ENCODE data around the gene SND1. TPM values are rescaled to one million over a fixed set of nuclear protein-coding genes. Genes with fewer than 3 reads are reported as not detected.

The SND1 gene
- total and polyA plus RNA-seq, 3 experiments from 2014 or later = 121 to 203 (median 198) TPM

- no peak overlapping the region for H3K4me3 ChIP-seq (ENCODE audit: low read length)
- H3K27me3 ChIP-seq (ENCODE audit: insufficient read depth, low read length, poor library complexity, severe bottlenecking) = no peaks in the 10 kb centered on the region
- DNase-seq = no peak
- H3K27ac ChIP-seq (ENCODE audit: low read depth, low read length) = no peak overlapping the region
- H3K36me3 ChIP-seq (ENCODE audit: insufficient read depth, low read length) = peaks cover 57% of the 10 kb centered on the region
- Mint-ChIP-seq H3K27ac (peak overlapping the region in 2 of 8 donors; percentile 12 to 26), H3K4me1 (peaks cover 0 to 15% (median 5%) of the 10 kb centered on the region in 3 donors), H3K4me3 (no peak overlapping the region), H3K9me3 (no peaks in the 10 kb centered on the region), H3K27me3 (no peaks in the 10 kb centered on the region), H3K36me3 (peaks cover 0 to 96% (median 25%) of the 10 kb centered on the region in 3 donors)
- ChIA-PET POLR2A (no interaction called here), CTCF (interaction anchor here (1.3 kb wide), 1 partner anchor 507 kb away, joined by 3 read pairs; no protein-coding TSS in a partner anchor)
- H3K4me1 ChIP-seq (ENCODE audit: insufficient read depth, low read length) = no peaks in the 10 kb centered on the region
- H3K9me3 ChIP-seq (ENCODE audit: low read length) = no peaks in the 10 kb centered on the region
Observed at GRCh38 chr7:127702052-127702652, 50.2 kb downstream of the SND1 start.

GRCh38 chr7:127702938-127703337 lies 50.9 kb downstream of the SND1 start:
- POLR2A ChIA-PET = no interaction called here
- Mint-ChIP-seq H3K36me3 (peaks cover 0 to 94% (median 26%) of the 10 kb centered on the region in 3 donors), H3K27ac (no peak overlapping the region), H3K27me3 (no peaks in the 10 kb centered on the region), H3K4me1 (peaks cover 0 to 10% (median 1%) of the 10 kb centered on the region in 3 donors), H3K9me3 (no peaks in the 10 kb centered on the region), H3K4me3 (no peak overlapping the region)
- no peak overlapping the region for H3K4me3 ChIP-seq (ENCODE audit: low read length)
- no peaks in the 10 kb centered on the region for H3K4me1 ChIP-seq (ENCODE audit: insufficient read depth, low read length)
- H3K9me3 ChIP-seq (ENCODE audit: low read length) = no peaks in the 10 kb centered on the region
- peaks cover 58% of the 10 kb centered on the region for H3K36me3 ChIP-seq (ENCODE audit: insufficient read depth, low read length)
- DNase-seq = no peak
- no peaks in the 10 kb centered on the region for H3K27me3 ChIP-seq (ENCODE audit: insufficient read depth, low read length, poor library complexity, severe bottlenecking)
- H3K27ac ChIP-seq (ENCODE audit: low read depth, low read length) = no peak overlapping the region
- CTCF ChIA-PET = interaction anchor here (2.3 kb wide), 1 partner anchor 507 kb away, joined by 14 read pairs; no protein-coding TSS in a partner anchor

- CTCF ChIA-PET = interaction anchor here (1.3 to 2.3 kb wide), 2 partner anchors 431 to 506 kb away, joined by 4 to 14 read pairs; no protein-coding TSS in a partner anchor
Observed at GRCh38 chr7:127704211-127704610, 52.2 kb downstream of the SND1 start.

GRCh38 chr7:127705461-127705959 lies 53.5 kb downstream of the SND1 start:
- Histone ChIP-seq H3K4me3 (ENCODE audit: low read length) (no peak overlapping the region), H3K27me3 (ENCODE audit: insufficient read depth, low read length, poor library complexity, severe bottlenecking) (no peaks in the 10 kb centered on the region), H3K9me3 (ENCODE audit: low read length) (no peaks in the 10 kb centered on the region), H3K27ac (ENCODE audit: low read depth, low read length) (no peak overlapping the region), H3K4me1 (ENCODE audit: insufficient read depth, low read length) (no peaks in the 10 kb centered on the region), H3K36me3 (ENCODE audit: insufficient read depth, low read length) (peaks cover 49% of the 10 kb centered on the region)
- Mint-ChIP-seq H3K36me3 (peaks cover 12 to 91% (median 31%) of the 10 kb centered on the region in 3 donors), H3K27ac (peak overlapping the region in 1 of 8 donors; percentile 66), H3K27me3 (no peaks in the 10 kb centered on the region), H3K4me3 (no peak overlapping the region), H3K4me1 (peaks cover 0 to 3% (median 0%) of the 10 kb centered on the region in 3 donors), H3K9me3 (no peaks in the 10 kb centered on the region)
- ChIA-PET POLR2A (no interaction called here), CTCF (interaction anchor here (9.6 kb wide), 1 partner anchor 503 kb away, joined by 132 read pairs; no protein-coding TSS in a partner anchor)
- DNase-seq = no peak

More at GRCh38 chr7:127704211-127704610, 52.2 kb downstream of the SND1 start:
- Mint-ChIP-seq H3K36me3 (peaks cover under 1 to 91% (median 26%) of the 10 kb centered on the region in 3 donors), H3K27ac (peak overlapping the region in 2 of 8 donors; percentile 24 to 27), H3K4me3 (no peak overlapping the region), H3K27me3 (no peaks in the 10 kb centered on the region), H3K4me1 (peaks cover 0 to 4% (median 3%) of the 10 kb centered on the region in 3 donors), H3K9me3 (no peaks in the 10 kb centered on the region)
- DNase-seq = no peak
- H3K4me3 ChIP-seq (ENCODE audit: low read length) = no peak overlapping the region
- H3K27me3 ChIP-seq (ENCODE audit: insufficient read depth, low read length, poor library complexity, severe bottlenecking) = no peaks in the 10 kb centered on the region
- H3K27ac ChIP-seq (ENCODE audit: low read depth, low read length) = no peak overlapping the region
- POLR2A ChIA-PET = no interaction called here
- no peaks in the 10 kb centered on the region for H3K9me3 ChIP-seq (ENCODE audit: low read length)
- H3K4me1 ChIP-seq (ENCODE audit: insufficient read depth, low read length) = no peaks in the 10 kb centered on the region
- H3K36me3 ChIP-seq (ENCODE audit: insufficient read depth, low read length) = peaks cover 51% of the 10 kb centered on the region

GRCh38 chr7:127706766-127707165 lies 54.8 kb downstream of the SND1 start:
- H3K27me3 ChIP-seq (ENCODE audit: insufficient read depth, low read length, poor library complexity, severe bottlenecking) = no peaks in the 10 kb centered on the region
- Mint-ChIP-seq H3K27ac (no peak overlapping the region), H3K36me3 (peaks cover 24 to 89% (median 36%) of the 10 kb centered on the region in 3 donors), H3K27me3 (no peaks in the 10 kb centered on the region), H3K4me1 (peaks cover 0 to 3% (median 0%) of the 10 kb centered on the region in 3 donors), H3K9me3 (peaks cover 2 to 9% (median 4%) of the 10 kb centered on the region in 5 donors), H3K4me3 (no peak overlapping the region)
- no peaks in the 10 kb centered on the region for H3K9me3 ChIP-seq (ENCODE audit: low read length)
- POLR2A ChIA-PET = no interaction called here
- no peaks in the 10 kb centered on the region for H3K4me1 ChIP-seq (ENCODE audit: insufficient read depth, low read length)
- DNase-seq = no peak
- CTCF ChIA-PET = interaction anchor here (1.4 to 9.6 kb wide), 3 partner anchors 300 to 502 kb away, joined by 4 to 132 read pairs (median 13); no protein-coding TSS in a partner anchor
- peaks cover 41% of the 10 kb centered on the region for H3K36me3 ChIP-seq (ENCODE audit: insufficient read depth, low read length)
- no peak overlapping the region for H3K27ac ChIP-seq (ENCODE audit: low read depth, low read length)
- H3K4me3 ChIP-seq (ENCODE audit: low read length) = no peak overlapping the region

- H3K9me3 Mint-ChIP-seq = peaks cover 2 to 11% (median 7%) of the 10 kb centered on the region in 5 donors
- peaks cover 0 to 3% (median 0%) of the 10 kb centered on the region in 3 donors for H3K4me1 Mint-ChIP-seq
- H3K36me3 Mint-ChIP-seq = peaks cover 32 to 87% (median 39%) of the 10 kb centered on the region in 3 donors
- Histone ChIP-seq H3K4me1 (ENCODE audit: insufficient read depth, low read length) (no peaks in the 10 kb centered on the region), H3K36me3 (ENCODE audit: insufficient read depth, low read length) (peaks cover 30% of the 10 kb centered on the region), H3K27ac (ENCODE audit: low read depth, low read length) (no peak overlapping the region), H3K9me3 (ENCODE audit: low read length) (no peaks in the 10 kb centered on the region), H3K4me3 (ENCODE audit: low read length) (no peak overlapping the region), H3K27me3 (ENCODE audit: insufficient read depth, low read length, poor library complexity, severe bottlenecking) (no peaks in the 10 kb centered on the region)
- no peak overlapping the region for H3K4me3 Mint-ChIP-seq
- no peak for DNase-seq
- POLR2A ChIA-PET = no interaction called here
- no peaks in the 10 kb centered on the region for H3K27me3 Mint-ChIP-seq
- CTCF ChIA-PET = interaction anchor here (0.8 to 9.6 kb wide), 24 partner anchors 9 to 681 kb away, joined by 3 to 132 read pairs (median 3); partner anchors contain the start of gene GCC1
- peak overlapping the region in 3 of 8 donors; percentile 8 to 89 (median 15) for H3K27ac Mint-ChIP-seq
Observed at GRCh38 chr7:127708201-127708600, 56.2 kb downstream of the SND1 start.

GRCh38 chr7:127708788-127709187 lies 56.8 kb downstream of the SND1 start:
- Mint-ChIP-seq H3K4me1 (peaks cover 0 to 3% (median 0%) of the 10 kb centered on the region in 3 donors), H3K36me3 (peaks cover 32 to 88% (median 40%) of the 10 kb centered on the region in 3 donors), H3K27ac (peak overlapping the region in 3 of 8 donors; percentile 8 to 18 (median 15)), H3K4me3 (no peak overlapping the region), H3K9me3 (peaks cover 2 to 11% (median 7%) of the 10 kb centered on the region in 5 donors), H3K27me3 (no peaks in the 10 kb centered on the region)
- Histone ChIP-seq H3K27ac (ENCODE audit: low read depth, low read length) (no peak overlapping the region), H3K9me3 (ENCODE audit: low read length) (no peaks in the 10 kb centered on the region), H3K4me1 (ENCODE audit: insufficient read depth, low read length) (no peaks in the 10 kb centered on the region), H3K27me3 (ENCODE audit: insufficient read depth, low read length, poor library complexity, severe bottlenecking) (no peaks in the 10 kb centered on the region), H3K4me3 (ENCODE audit: low read length) (no peak overlapping the region), H3K36me3 (ENCODE audit: insufficient read depth, low read length) (peaks cover 27% of the 10 kb centered on the region)
- ChIA-PET CTCF (interaction anchor here (0.8 to 9.6 kb wide), 28 partner anchors 9 to 680 kb away, joined by 3 to 132 read pairs (median 3); partner anchors contain the start of gene GCC1), POLR2A (no interaction called here)
- peak; percentile 36 to 77 (median 56) for DNase-seq

- Mint-ChIP-seq H3K27me3 (no peaks in the 10 kb centered on the region), H3K36me3 (peaks cover 32 to 88% (median 44%) of the 10 kb centered on the region in 3 donors), H3K27ac (no peak overlapping the region), H3K4me3 (no peak overlapping the region), H3K4me1 (peaks cover 6 to 19% (median 14%) of the 10 kb centered on the region in 3 donors), H3K9me3 (peaks cover 2 to 11% (median 7%) of the 10 kb centered on the region in 5 donors)
- Histone ChIP-seq H3K36me3 (ENCODE audit: insufficient read depth, low read length) (peaks cover 10% of the 10 kb centered on the region), H3K4me3 (ENCODE audit: low read length) (no peak overlapping the region), H3K27ac (ENCODE audit: low read depth, low read length) (no peak overlapping the region), H3K4me1 (ENCODE audit: insufficient read depth, low read length) (no peaks in the 10 kb centered on the region), H3K9me3 (ENCODE audit: low read length) (no peaks in the 10 kb centered on the region), H3K27me3 (ENCODE audit: insufficient read depth, low read length, poor library complexity, severe bottlenecking) (no peaks in the 10 kb centered on the region)
- no peak for DNase-seq
- ChIA-PET POLR2A (no interaction called here), CTCF (interaction anchor here (9.6 kb wide), 1 partner anchor 498 kb away, joined by 132 read pairs; no protein-coding TSS in a partner anchor)
Observed at GRCh38 chr7:127710635-127711034, 58.6 kb downstream of the SND1 start.

Measured in CD8-positive, alpha-beta memory T cell (primary cell).